K562 (cell line): Measurements from ENCODE around the gene KLK15. TPM values are rescaled to one million over a fixed set of nuclear protein-coding genes. Genes with fewer than 3 reads are reported as not detected.

Experiments
- ARID2 ChIP-seq: fragments of 450-650 bp; IDR thresholded peaks from 2 replicates; pipeline ENCODE4 v1.6.1; 2017; ENCODE audit warnings: antibody characterized with exemption, mild to moderate bottlenecking
- ARNT ChIP-seq, 2 experiments: fragments of 450-650 bp; IDR thresholded peaks; 2 replicates each; pipeline ENCODE4 v1.6.1; 2016; ENCODE audit warnings: mild to moderate bottlenecking in 1 of 2
- MAFK ChIP-seq: IDR thresholded peaks from 2 replicates; pipeline ENCODE4 v1.6.1; 2011; ENCODE audit warnings: low read length, improper control_type of control experiment
- MTA2 ChIP-seq: fragments of 450-650 bp; IDR thresholded peaks from 2 replicates; pipeline ENCODE4 v1.6.1; 2016; ENCODE audit warnings: low read depth
- NR1H2 ChIP-seq: sonication (generic); formaldehyde crosslinking; IDR thresholded peaks from 2 replicates; pipeline ENCODE4 v1.4.0; 2020; ENCODE audit warnings: mild to moderate bottlenecking, missing genetic modification reagents
- NUFIP1 ChIP-seq: fragments of 450-650 bp; IDR thresholded peaks from 2 replicates; pipeline ENCODE4 v1.6.1; 2018; ENCODE audit not compliant: partially characterized antibody
- PYGO2 ChIP-seq: fragments of 450-650 bp; IDR thresholded peaks from 2 replicates; pipeline ENCODE4 v1.6.1; 2016; ENCODE audit warnings: mild to moderate bottlenecking, missing genetic modification characterization, moderate library complexity, missing compliant biosample characterization
- STAG1 ChIP-seq: sonication (generic); formaldehyde crosslinking; IDR thresholded peaks from 2 replicates; pipeline ENCODE4 v1.5.0; 2020; ENCODE audit warnings: missing genetic modification reagents, borderline replicate concordance
- ZNF12 ChIP-seq: sonication (generic); formaldehyde crosslinking; IDR thresholded peaks from 2 replicates; pipeline ENCODE4 v1.4.0; 2020; ENCODE audit warnings: mild to moderate bottlenecking, missing genetic modification reagents
- ZNF239 ChIP-seq: fragments of 250-450 bp; sonication (Bioruptor Pico); IDR thresholded peaks from 2 replicates; pipeline ENCODE4 v1.4.0; 2020; ENCODE audit warnings: mild to moderate bottlenecking
- ZNF586 ChIP-seq: fragments of 450-650 bp; formaldehyde crosslinking; conservative IDR thresholded peaks from 2 replicates; pipeline ENCODE4 v1.4.0; 2020; ENCODE audit warnings: mild to moderate bottlenecking, moderate library complexity
- ZNF780A ChIP-seq: fragments of 250-450 bp; sonication (Bioruptor Pico); IDR thresholded peaks from 2 replicates; pipeline ENCODE4 v1.5.0; 2021; ENCODE audit warnings: mild to moderate bottlenecking
- ZZZ3 ChIP-seq: fragments of 450-650 bp; IDR thresholded peaks from 2 replicates; pipeline ENCODE4 v1.6.1; 2016; ENCODE audit warnings: antibody characterized with exemption, mild to moderate bottlenecking, moderate library complexity
- polyA plus RNA-seq, 8 experiments: library from polyadenylated mRNA; depleted of rRNA in 4 of 8; stranded (reverse) in 5 of 8; unstranded in 3 of 8; fragments of >200 nt; fragmentation: Nextera tagmentation in 2 of 8; fragmentation: Illumina TruSeq in 1 of 8; extraction: Ambion mirVana in 2 of 8; extraction: Trizol in 1 of 8; gene quantifications; 2 replicates each; pipeline versions ENCODE4 v1.2.1 to v1.2.3, GENCODE V29; 2011 to 2014; ENCODE audit warnings: inconsistent platforms in 1 of 8, missing spikeins in 1 of 8
- total RNA-seq, 7 experiments: library from RNA; depleted of rRNA in 6 of 7; stranded (reverse); fragments of >200 nt in 6 of 7; fragmentation: Illumina TruSeq in 2 of 7; extraction: Trizol in 2 of 7; gene quantifications; 2 replicates each; pipeline versions ENCODE4 v1.2.1 to v1.2.3, GENCODE V29; 2011 to 2021; ENCODE audit warnings: low replicate concordance in 1 of 7
- TF ChIP-seq, protein P1 (sequence below): fragments of 450-650 bp; IDR thresholded peaks from 2 replicates; pipeline ENCODE4 v1.6.1; 2016; ENCODE audit warnings: mild to moderate bottlenecking, moderate library complexity
- TF ChIP-seq, protein P2 (sequence below): fragments of 450-650 bp; formaldehyde crosslinking; IDR thresholded peaks from 2 replicates; pipeline ENCODE4 v1.4.0; 2022; ENCODE audit warnings: mild to moderate bottlenecking, moderate library complexity

Gene KLK15
- total and polyA plus RNA-seq, 9 of the 15 experiments (the other 6 are each of a cell fraction or from before 2014, with no cell fraction given): not detected

DNA sequence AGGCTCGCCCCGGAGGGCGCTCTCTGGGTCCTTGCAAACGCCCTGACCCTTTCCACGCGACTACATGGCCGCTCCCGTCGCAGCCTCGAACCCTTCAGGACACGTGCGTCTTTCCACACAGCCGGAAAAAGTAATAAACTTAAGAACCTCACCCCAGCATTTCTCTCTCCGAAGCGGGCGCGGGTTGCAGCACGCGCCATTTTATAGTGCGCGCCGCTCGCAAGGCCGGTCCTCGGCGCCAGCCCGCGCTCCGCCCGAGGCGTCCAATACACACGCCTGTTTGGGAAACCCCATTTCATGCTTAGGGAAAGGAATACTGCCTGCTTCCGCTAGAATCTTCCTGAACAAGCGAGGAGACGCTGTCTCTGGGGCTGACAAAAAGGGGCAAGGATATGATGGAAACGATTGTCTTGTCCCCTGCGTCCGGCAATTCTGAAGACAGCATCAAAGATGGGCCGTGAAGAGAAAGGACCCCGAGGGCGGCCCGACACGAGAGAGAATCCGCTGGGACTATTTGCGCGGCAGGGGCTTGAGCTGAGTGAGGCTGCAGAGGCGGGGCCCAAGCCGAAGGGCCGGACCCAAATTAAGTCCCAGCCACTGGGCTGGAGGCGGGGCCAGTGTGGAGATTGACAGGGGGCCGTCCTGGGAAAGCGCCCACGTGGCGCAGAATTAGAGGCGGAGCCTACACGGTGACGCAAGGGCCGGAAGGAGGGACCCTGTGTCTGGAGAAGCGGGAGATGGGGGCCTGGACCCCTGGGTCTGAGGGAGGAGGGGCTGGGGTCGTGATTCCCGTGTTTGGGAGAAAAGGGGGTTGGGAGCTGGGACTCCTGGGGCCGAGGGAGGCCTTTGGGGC, 28.7 kb downstream of the KLK15 start (continued):
- no peak; a peak in 1 of 4 replicates for TF ChIP-seq ARNT (IDR thresholded peaks at IDR 0.05)
- no peak for TF ChIP-seq NR1H2
- no peak for TF ChIP-seq STAG1
- no peak for TF ChIP-seq MTA2
- TF ChIP-seq MAFK: no peak
- TF ChIP-seq, protein P1, sequence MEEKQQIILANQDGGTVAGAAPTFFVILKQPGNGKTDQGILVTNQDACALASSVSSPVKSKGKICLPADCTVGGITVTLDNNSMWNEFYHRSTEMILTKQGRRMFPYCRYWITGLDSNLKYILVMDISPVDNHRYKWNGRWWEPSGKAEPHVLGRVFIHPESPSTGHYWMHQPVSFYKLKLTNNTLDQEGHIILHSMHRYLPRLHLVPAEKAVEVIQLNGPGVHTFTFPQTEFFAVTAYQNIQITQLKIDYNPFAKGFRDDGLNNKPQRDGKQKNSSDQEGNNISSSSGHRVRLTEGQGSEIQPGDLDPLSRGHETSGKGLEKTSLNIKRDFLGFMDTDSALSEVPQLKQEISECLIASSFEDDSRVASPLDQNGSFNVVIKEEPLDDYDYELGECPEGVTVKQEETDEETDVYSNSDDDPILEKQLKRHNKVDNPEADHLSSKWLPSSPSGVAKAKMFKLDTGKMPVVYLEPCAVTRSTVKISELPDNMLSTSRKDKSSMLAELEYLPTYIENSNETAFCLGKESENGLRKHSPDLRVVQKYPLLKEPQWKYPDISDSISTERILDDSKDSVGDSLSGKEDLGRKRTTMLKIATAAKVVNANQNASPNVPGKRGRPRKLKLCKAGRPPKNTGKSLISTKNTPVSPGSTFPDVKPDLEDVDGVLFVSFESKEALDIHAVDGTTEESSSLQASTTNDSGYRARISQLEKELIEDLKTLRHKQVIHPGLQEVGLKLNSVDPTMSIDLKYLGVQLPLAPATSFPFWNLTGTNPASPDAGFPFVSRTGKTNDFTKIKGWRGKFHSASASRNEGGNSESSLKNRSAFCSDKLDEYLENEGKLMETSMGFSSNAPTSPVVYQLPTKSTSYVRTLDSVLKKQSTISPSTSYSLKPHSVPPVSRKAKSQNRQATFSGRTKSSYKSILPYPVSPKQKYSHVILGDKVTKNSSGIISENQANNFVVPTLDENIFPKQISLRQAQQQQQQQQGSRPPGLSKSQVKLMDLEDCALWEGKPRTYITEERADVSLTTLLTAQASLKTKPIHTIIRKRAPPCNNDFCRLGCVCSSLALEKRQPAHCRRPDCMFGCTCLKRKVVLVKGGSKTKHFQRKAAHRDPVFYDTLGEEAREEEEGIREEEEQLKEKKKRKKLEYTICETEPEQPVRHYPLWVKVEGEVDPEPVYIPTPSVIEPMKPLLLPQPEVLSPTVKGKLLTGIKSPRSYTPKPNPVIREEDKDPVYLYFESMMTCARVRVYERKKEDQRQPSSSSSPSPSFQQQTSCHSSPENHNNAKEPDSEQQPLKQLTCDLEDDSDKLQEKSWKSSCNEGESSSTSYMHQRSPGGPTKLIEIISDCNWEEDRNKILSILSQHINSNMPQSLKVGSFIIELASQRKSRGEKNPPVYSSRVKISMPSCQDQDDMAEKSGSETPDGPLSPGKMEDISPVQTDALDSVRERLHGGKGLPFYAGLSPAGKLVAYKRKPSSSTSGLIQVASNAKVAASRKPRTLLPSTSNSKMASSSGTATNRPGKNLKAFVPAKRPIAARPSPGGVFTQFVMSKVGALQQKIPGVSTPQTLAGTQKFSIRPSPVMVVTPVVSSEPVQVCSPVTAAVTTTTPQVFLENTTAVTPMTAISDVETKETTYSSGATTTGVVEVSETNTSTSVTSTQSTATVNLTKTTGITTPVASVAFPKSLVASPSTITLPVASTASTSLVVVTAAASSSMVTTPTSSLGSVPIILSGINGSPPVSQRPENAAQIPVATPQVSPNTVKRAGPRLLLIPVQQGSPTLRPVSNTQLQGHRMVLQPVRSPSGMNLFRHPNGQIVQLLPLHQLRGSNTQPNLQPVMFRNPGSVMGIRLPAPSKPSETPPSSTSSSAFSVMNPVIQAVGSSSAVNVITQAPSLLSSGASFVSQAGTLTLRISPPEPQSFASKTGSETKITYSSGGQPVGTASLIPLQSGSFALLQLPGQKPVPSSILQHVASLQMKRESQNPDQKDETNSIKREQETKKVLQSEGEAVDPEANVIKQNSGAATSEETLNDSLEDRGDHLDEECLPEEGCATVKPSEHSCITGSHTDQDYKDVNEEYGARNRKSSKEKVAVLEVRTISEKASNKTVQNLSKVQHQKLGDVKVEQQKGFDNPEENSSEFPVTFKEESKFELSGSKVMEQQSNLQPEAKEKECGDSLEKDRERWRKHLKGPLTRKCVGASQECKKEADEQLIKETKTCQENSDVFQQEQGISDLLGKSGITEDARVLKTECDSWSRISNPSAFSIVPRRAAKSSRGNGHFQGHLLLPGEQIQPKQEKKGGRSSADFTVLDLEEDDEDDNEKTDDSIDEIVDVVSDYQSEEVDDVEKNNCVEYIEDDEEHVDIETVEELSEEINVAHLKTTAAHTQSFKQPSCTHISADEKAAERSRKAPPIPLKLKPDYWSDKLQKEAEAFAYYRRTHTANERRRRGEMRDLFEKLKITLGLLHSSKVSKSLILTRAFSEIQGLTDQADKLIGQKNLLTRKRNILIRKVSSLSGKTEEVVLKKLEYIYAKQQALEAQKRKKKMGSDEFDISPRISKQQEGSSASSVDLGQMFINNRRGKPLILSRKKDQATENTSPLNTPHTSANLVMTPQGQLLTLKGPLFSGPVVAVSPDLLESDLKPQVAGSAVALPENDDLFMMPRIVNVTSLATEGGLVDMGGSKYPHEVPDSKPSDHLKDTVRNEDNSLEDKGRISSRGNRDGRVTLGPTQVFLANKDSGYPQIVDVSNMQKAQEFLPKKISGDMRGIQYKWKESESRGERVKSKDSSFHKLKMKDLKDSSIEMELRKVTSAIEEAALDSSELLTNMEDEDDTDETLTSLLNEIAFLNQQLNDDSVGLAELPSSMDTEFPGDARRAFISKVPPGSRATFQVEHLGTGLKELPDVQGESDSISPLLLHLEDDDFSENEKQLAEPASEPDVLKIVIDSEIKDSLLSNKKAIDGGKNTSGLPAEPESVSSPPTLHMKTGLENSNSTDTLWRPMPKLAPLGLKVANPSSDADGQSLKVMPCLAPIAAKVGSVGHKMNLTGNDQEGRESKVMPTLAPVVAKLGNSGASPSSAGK: peak; percentile 78
- TF ChIP-seq, protein P2, sequence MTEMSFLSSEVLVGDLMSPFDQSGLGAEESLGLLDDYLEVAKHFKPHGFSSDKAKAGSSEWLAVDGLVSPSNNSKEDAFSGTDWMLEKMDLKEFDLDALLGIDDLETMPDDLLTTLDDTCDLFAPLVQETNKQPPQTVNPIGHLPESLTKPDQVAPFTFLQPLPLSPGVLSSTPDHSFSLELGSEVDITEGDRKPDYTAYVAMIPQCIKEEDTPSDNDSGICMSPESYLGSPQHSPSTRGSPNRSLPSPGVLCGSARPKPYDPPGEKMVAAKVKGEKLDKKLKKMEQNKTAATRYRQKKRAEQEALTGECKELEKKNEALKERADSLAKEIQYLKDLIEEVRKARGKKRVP (CRISPR knock-in tag): 0 out of 2 replicates have a peak, but pooled peaks have one; percentile 28
- TF ChIP-seq ARID2: peak; percentile 37; the same call in 1 of the 2 replicates
- peak; percentile 98 for TF ChIP-seq ZZZ3
- no peak for TF ChIP-seq NUFIP1
- TF ChIP-seq ZNF239 (CRISPR knock-in tag): no peak
- TF ChIP-seq PYGO2 (tag): peak; percentile 73; the same call in 1 of the 2 replicates
- TF ChIP-seq ZNF12 (CRISPR knock-in tag): peak; percentile 52; the same call in 1 of the 2 replicates
- no peak for TF ChIP-seq ZNF780A (CRISPR knock-in tag)
- TF ChIP-seq ZNF586 (CRISPR knock-in tag): no peak
